RWPE2 (cell line): ENCODE results near the gene INCA1.

Source experiments
- ATAC-seq: fragments of 200-7000 bp; cut with Tn5 transposase; 3 replicates; pipeline ENCODE4 v1.9.1; 2021; ENCODE audit warnings: low read depth
- DNase-seq: peaks from one replicate; pipeline ENCODE4 v3.0.0-alpha.2; 2020; ENCODE audit warnings: low spot score
- H3K27ac ChIP-seq: fragments of 450-650 bp; 2 replicates; pipeline ENCODE4 v1.5.1; 2017; ENCODE audit warnings: mild to moderate bottlenecking; ENCODE audit not compliant: poor library complexity, severe bottlenecking
- H3K27me3 ChIP-seq: fragments of 250-450 bp; sonication (Bioruptor Pico); 2 replicates; pipeline ENCODE4 v1.5.1; 2021; ENCODE audit warnings: mild to moderate bottlenecking, moderate library complexity; ENCODE audit not compliant: insufficient read depth, poor library complexity, severe bottlenecking
- H3K36me3 ChIP-seq: fragments of 250-450 bp; sonication (Bioruptor Pico); 2 replicates; pipeline ENCODE4 v1.5.1; 2020; ENCODE audit warnings: low read depth, mild to moderate bottlenecking, moderate library complexity
- H3K4me1 ChIP-seq: fragments of 250-450 bp; sonication (Bioruptor Pico); 2 replicates; pipeline ENCODE4 v1.5.1; 2021; ENCODE audit warnings: mild to moderate bottlenecking, moderate library complexity; ENCODE audit not compliant: insufficient read depth, poor library complexity, severe bottlenecking
- H3K4me3 ChIP-seq: fragments of 250-450 bp; sonication (Bioruptor Pico); 2 replicates; pipeline ENCODE4 v1.5.1; 2021; ENCODE audit warnings: mild to moderate bottlenecking, moderate library complexity; ENCODE audit not compliant: severe bottlenecking
- H3K9me3 ChIP-seq: fragments of 250-450 bp; sonication (Bioruptor Pico); 2 replicates; pipeline ENCODE4 v1.5.1; 2021; ENCODE audit warnings: mild to moderate bottlenecking, moderate library complexity; ENCODE audit not compliant: severe bottlenecking
- CTCF ChIP-seq: fragments of 450-650 bp; IDR thresholded peaks from one replicate; pipeline ENCODE4 v1.5.1; 2017; ENCODE audit warnings: mild to moderate bottlenecking, moderate library complexity; ENCODE audit not compliant: poor library complexity, severe bottlenecking

Gene INCA1

GRCh38 chr17:4942760-4943508, 54.4 kb downstream of the INCA1 start:
- ATAC-seq (no peak), DNase-seq (no peak)
- H3K36me3 ChIP-seq, result peaks cover 63% of the 10 kb centered on the region
- no peaks in the 10 kb centered on the region for H3K27me3 ChIP-seq
- H3K4me1 ChIP-seq, result peaks cover 29% of the 10 kb centered on the region
- H3K27ac ChIP-seq, result peak overlapping the region; percentile 99
- H3K9me3 ChIP-seq, result no peaks in the 10 kb centered on the region
- H3K4me3 ChIP-seq, result no peak overlapping the region
- no peak for TF ChIP-seq CTCF

GRCh38 chr17:4941319-4941610, 56.1 kb downstream of the INCA1 start:
- DNase-seq (no peak), ATAC-seq (no peak)
- Histone ChIP-seq H3K36me3 (peaks cover 61% of the 10 kb centered on the region), H3K9me3 (no peaks in the 10 kb centered on the region), H3K27ac (peak overlapping the region; percentile 99), H3K27me3 (no peaks in the 10 kb centered on the region), H3K4me1 (peaks cover 29% of the 10 kb centered on the region), H3K4me3 (peak overlapping the region; percentile 63)
- TF ChIP-seq CTCF, result no peak

GRCh38 chr17:4940555-4941318, 56.6 kb downstream of the INCA1 start:
- Histone ChIP-seq H3K27me3 (no peaks in the 10 kb centered on the region), H3K36me3 (peaks cover 55% of the 10 kb centered on the region), H3K4me3 (peak overlapping the region; percentile 63), H3K9me3 (no peaks in the 10 kb centered on the region), H3K27ac (peak overlapping the region; percentile 99), H3K4me1 (peaks cover 25% of the 10 kb centered on the region)
- ATAC-seq (peak; percentile 57), DNase-seq (peak; percentile 87)
- TF ChIP-seq CTCF, result no peak

GRCh38 chr17:4939796-4940554, 57.3 kb downstream of the INCA1 start, which contains the start of the genes RNF167 and SLC25A11:
Gene RNF167, plus strand, starts transcription at chr17:4940268. Its CDS starts 642 bp downstream, at chr17:4940910.
Gene SLC25A11, minus strand, starts transcription at chr17:4940046. Its CDS starts 136 bp downstream, at chr17:4939910.
- no peaks in the 10 kb centered on the region for H3K27me3 ChIP-seq
- peak; percentile 96 for DNase-seq
- peak; percentile 78 for ATAC-seq
- no peaks in the 10 kb centered on the region for H3K9me3 ChIP-seq
- peak within 1 kb of the TSS; percentile 99 for H3K27ac ChIP-seq
- peaks cover 49% of the 10 kb centered on the region for H3K36me3 ChIP-seq
- H3K4me1 ChIP-seq, result peaks cover 18% of the 10 kb centered on the region
- H3K4me3 ChIP-seq, result peak within 1 kb of the TSS; percentile 63
- no peak for TF ChIP-seq CTCF
